K562 (cell line): ENCODE measurements around the gene PHTF1. TPM values are rescaled to one million over a fixed set of nuclear protein-coding genes. Genes with fewer than 3 reads are reported as not detected.

Experiments used
- ARID1B ChIP-seq: fragments of 450-650 bp; IDR thresholded peaks from 2 replicates; pipeline ENCODE4 v1.6.1; 2016; ENCODE audit warnings: antibody characterized with exemption, mild to moderate bottlenecking, inconsistent platforms
- BRD4 ChIP-seq: fragments of 200-600 bp; sonication (generic); IDR thresholded peaks from 2 replicates; pipeline ENCODE4 v1.6.1; 2017; ENCODE audit warnings: inconsistent platforms
- CBFA2T2 ChIP-seq: fragments of 450-650 bp; conservative IDR thresholded peaks from 2 replicates; pipeline ENCODE4 v1.6.1; 2017; ENCODE audit warnings: mild to moderate bottlenecking
- CREM ChIP-seq: IDR thresholded peaks from 2 replicates; pipeline ENCODE4 v1.6.1; 2014; ENCODE audit warnings: antibody characterized with exemption, low read depth
- DLX4 ChIP-seq: fragments of 250-450 bp; sonication (Bioruptor Pico); IDR thresholded peaks from 2 replicates; pipeline ENCODE4 v1.6.1; 2021; ENCODE audit warnings: mild to moderate bottlenecking
- DPF2 ChIP-seq: fragments of 450-650 bp; IDR thresholded peaks from 2 replicates; pipeline ENCODE4 v1.6.1; 2016
- ELF1 ChIP-seq: fragments of 200-800 bp; sonication (Bioruptor generic); IDR thresholded peaks from 2 replicates; pipeline ENCODE4 v1.6.1; 2016; ENCODE audit warnings: missing genetic modification characterization, missing compliant biosample characterization
- GATAD2B ChIP-seq: fragments of 450-650 bp; IDR thresholded peaks from 2 replicates; pipeline ENCODE4 v1.6.1; 2017; ENCODE audit warnings: mild to moderate bottlenecking, borderline replicate concordance
- GTF2F1 ChIP-seq: IDR thresholded peaks from 2 replicates; pipeline ENCODE4 v1.6.1; 2011; ENCODE audit warnings: low read depth, low read length, improper control_type of control experiment
- HDAC1 ChIP-seq, 2 experiments: fragments of 450-650 bp; IDR thresholded peaks; 2 replicates each; pipeline ENCODE4 v1.6.1; 2016 to 2017; ENCODE audit warnings: inconsistent platforms in 1 of 2, mild to moderate bottlenecking in 1 of 2, moderate library complexity in 1 of 2
- HDAC3 ChIP-seq: fragments of 450-650 bp; IDR thresholded peaks from 2 replicates; pipeline ENCODE4 v1.6.1; 2018; ENCODE audit warnings: borderline replicate concordance, mild to moderate bottlenecking, moderate library complexity; ENCODE audit not compliant: partially characterized antibody
- NCOA2 ChIP-seq, 2 experiments: fragments of 450-650 bp; IDR thresholded peaks; 2 replicates each; pipeline ENCODE4 v1.6.1; 2018; ENCODE audit warnings: mild to moderate bottlenecking in 2 of 2, moderate library complexity in 1 of 2; ENCODE audit not compliant: partially characterized antibody in 2 of 2
- PREB ChIP-seq: sonication (generic); formaldehyde crosslinking; IDR thresholded peaks from 2 replicates; pipeline ENCODE4 v1.8.1; 2023; ENCODE audit warnings: mild to moderate bottlenecking, missing genetic modification reagents
- PRMT5 ChIP-seq: sonication (generic); formaldehyde crosslinking; IDR thresholded peaks from 2 replicates; pipeline ENCODE4 v1.5.0; 2020; ENCODE audit warnings: missing genetic modification reagents
- STAT5A ChIP-seq: IDR thresholded peaks from 2 replicates; pipeline ENCODE4 v1.6.1; 2012; ENCODE audit warnings: low read length, inconsistent platforms, borderline replicate concordance
- WHSC1 ChIP-seq: IDR thresholded peaks from one replicate; pipeline ENCODE4 v1.6.1; 2012; ENCODE audit warnings: low read length, control low read depth, inconsistent platforms
- ZBTB33 ChIP-seq: sonication (generic); formaldehyde crosslinking; IDR thresholded peaks from 2 replicates; pipeline ENCODE4 v1.8.1; 2023; ENCODE audit warnings: mild to moderate bottlenecking, missing genetic modification reagents
- ZFP36 ChIP-seq: fragments of 150-350 bp; IDR thresholded peaks from 2 replicates; pipeline ENCODE4 v1.6.1; 2018; ENCODE audit warnings: low read length, low read depth; ENCODE audit not compliant: partially characterized antibody
- ZFP91 ChIP-seq: sonication (generic); formaldehyde crosslinking; IDR thresholded peaks from 2 replicates; pipeline ENCODE4 v1.8.0; 2022; ENCODE audit warnings: mild to moderate bottlenecking, missing genetic modification reagents
- ZFX ChIP-seq: sonication (generic); formaldehyde crosslinking; IDR thresholded peaks from 2 replicates; pipeline ENCODE4 v1.8.0; 2022; ENCODE audit warnings: mild to moderate bottlenecking, missing genetic modification reagents, moderate library complexity
- ZNF436 ChIP-seq: fragments of 250-450, 450-650 bp; sonication (Bioruptor Pico); formaldehyde crosslinking; IDR thresholded peaks from 2 replicates; pipeline ENCODE4 v1.7.0; 2020; ENCODE audit warnings: mild to moderate bottlenecking
- ZNF511 ChIP-seq: sonication (generic); formaldehyde crosslinking; IDR thresholded peaks from 2 replicates; pipeline ENCODE4 v1.8.0; 2022; ENCODE audit warnings: mild to moderate bottlenecking, missing genetic modification reagents
- ZNF561 ChIP-seq: fragments of 450-650 bp; formaldehyde crosslinking; conservative IDR thresholded peaks from 2 replicates; pipeline ENCODE4 v1.4.0; 2020; ENCODE audit warnings: mild to moderate bottlenecking, moderate library complexity
- ZNF583 ChIP-seq: fragments of 250-450 bp; sonication (Bioruptor Pico); IDR thresholded peaks from 2 replicates; pipeline ENCODE4 v1.4.0; 2020
- polyA plus RNA-seq, 8 experiments: library from polyadenylated mRNA; depleted of rRNA in 4 of 8; stranded (reverse) in 5 of 8; unstranded in 3 of 8; fragments of >200 nt; fragmentation: Nextera tagmentation in 2 of 8; fragmentation: Illumina TruSeq in 1 of 8; extraction: Ambion mirVana in 2 of 8; extraction: Trizol in 1 of 8; gene quantifications; 2 replicates each; pipeline versions ENCODE4 v1.2.1 to v1.2.3, GENCODE V29; 2011 to 2014; ENCODE audit warnings: inconsistent platforms in 1 of 8, missing spikeins in 1 of 8
- total RNA-seq, 7 experiments: library from RNA; depleted of rRNA in 6 of 7; stranded (reverse); fragments of >200 nt in 6 of 7; fragmentation: Illumina TruSeq in 2 of 7; extraction: Trizol in 2 of 7; gene quantifications; 2 replicates each; pipeline versions ENCODE4 v1.2.1 to v1.2.3, GENCODE V29; 2011 to 2021; ENCODE audit warnings: low replicate concordance in 1 of 7

PHTF1 gene
- total and polyA plus RNA-seq, 9 of the 15 experiments (the other 6 are each of a cell fraction or from before 2014, with no cell fraction given), result 8.4 to 36.2 (median 23.0) TPM

- TF ChIP-seq ELF1 (no peak), ZBTB33 (CRISPR knock-in tag) (peak; percentile 72), DPF2 (peak; percentile 98), WHSC1 (no peak), DLX4 (no peak), HDAC1 (IDR thresholded peaks at IDR 0.05) (peak in 1 of 2 experiments; percentile 12; a peak in 1 of 4 replicates), ZNF561 (CRISPR knock-in tag) (no peak), ZFP91 (CRISPR knock-in tag) (no peak), ZFP36 (no peak), PREB (CRISPR knock-in tag) (no peak), CREM (peak; percentile 41; the same call in 1 of the 2 replicates), CBFA2T2 (peak; percentile 51), ZNF583 (CRISPR knock-in tag) (no peak), GATAD2B (peak; percentile 51; the same call in 1 of the 2 replicates), BRD4 (no peak), ZNF511 (CRISPR knock-in tag) (no peak), HDAC3 (peak; percentile 32), GTF2F1 (no peak), ZNF436 (CRISPR knock-in tag) (no peak), ARID1B (peak; percentile 91), STAT5A (peak; percentile 38; the same call in 1 of the 2 replicates), PRMT5 (no peak), ZFX (CRISPR knock-in tag) (0 out of 2 replicates have a peak, but pooled peaks have one; percentile 18), NCOA2 (IDR thresholded peaks at IDR 0.05; ENCODE audit: partially characterized antibody in 2 of 2) (no peak)
Observed at GRCh38 chr1:113804421-113805255, 45.4 kb upstream of the PHTF1 start (continued).
